Activated T-cell treated with anti-CD3 and anti-CD28 coated beads, Interleukin-2, amount 50 U/mL, for 24 hours (primary cell): Measurements from ENCODE around the gene TMEM238L.

Experiments used
- DNase-seq: peaks from one replicate; pipeline ENCODE4 v3.0.0-alpha.2; 2020
- H3K27ac Mint-ChIP-seq: 2 replicates; pipeline ENCODE4 v1.8.0; 2020; ENCODE audit warnings: mild to moderate bottlenecking, mixed read lengths
- H3K27me3 Mint-ChIP-seq: 2 replicates; pipeline ENCODE4 v1.8.0; 2020; ENCODE audit warnings: mixed read lengths
- H3K36me3 Mint-ChIP-seq: 2 replicates; pipeline ENCODE4 v1.8.0; 2020; ENCODE audit warnings: low read depth, mixed read lengths
- H3K4me1 Mint-ChIP-seq: 2 replicates; pipeline ENCODE4 v1.8.0; 2020; ENCODE audit warnings: low read depth, mixed read lengths
- H3K4me3 Mint-ChIP-seq: 2 replicates; pipeline ENCODE4 v1.8.0; 2020; ENCODE audit warnings: mild to moderate bottlenecking, moderate library complexity, mixed read lengths
- H3K9me3 Mint-ChIP-seq: 2 replicates; pipeline ENCODE4 v1.8.0; 2020; ENCODE audit warnings: mixed read lengths

Gene TMEM238L

GRCh38 chr17:10821054-10821453, 17.2 kb upstream of the TMEM238L start:
- Mint-ChIP-seq H3K27me3 (peaks cover 7% of the 10 kb centered on the region), H3K9me3 (no peaks in the 10 kb centered on the region), H3K4me3 (no peak overlapping the region), H3K4me1 (no peaks in the 10 kb centered on the region), H3K27ac (no peak overlapping the region), H3K36me3 (no peaks in the 10 kb centered on the region)
- no peak for DNase-seq

- Mint-ChIP-seq H3K27ac (no peak overlapping the region), H3K27me3 (no peaks in the 10 kb centered on the region), H3K9me3 (no peaks in the 10 kb centered on the region), H3K36me3 (no peaks in the 10 kb centered on the region), H3K4me1 (no peaks in the 10 kb centered on the region), H3K4me3 (no peak overlapping the region)
- DNase-seq, result no peak
Observed at GRCh38 chr17:10815319-10815718, 11.4 kb upstream of the TMEM238L start.

- no peak for DNase-seq
- Mint-ChIP-seq H3K4me1 (no peaks in the 10 kb centered on the region), H3K4me3 (no peak overlapping the region), H3K36me3 (no peaks in the 10 kb centered on the region), H3K27ac (no peak overlapping the region), H3K27me3 (no peaks in the 10 kb centered on the region), H3K9me3 (no peaks in the 10 kb centered on the region)
Observed at GRCh38 chr17:10814075-10814474, 10.2 kb upstream of the TMEM238L start.

- Mint-ChIP-seq H3K9me3 (no peaks in the 10 kb centered on the region), H3K27ac (no peak overlapping the region), H3K36me3 (no peaks in the 10 kb centered on the region), H3K4me3 (no peak overlapping the region), H3K27me3 (no peaks in the 10 kb centered on the region), H3K4me1 (no peaks in the 10 kb centered on the region)
- DNase-seq, result no peak
Observed at GRCh38 chr17:10812674-10813073, 8.8 kb upstream of the TMEM238L start.

GRCh38 chr17:10809605-10810004, 5.7 kb upstream of the TMEM238L start:
- Mint-ChIP-seq H3K27me3 (no peaks in the 10 kb centered on the region), H3K4me3 (no peak overlapping the region), H3K36me3 (no peaks in the 10 kb centered on the region), H3K9me3 (no peaks in the 10 kb centered on the region), H3K4me1 (no peaks in the 10 kb centered on the region), H3K27ac (no peak overlapping the region)
- no peak for DNase-seq

- H3K4me1 Mint-ChIP-seq, result no peaks in the 10 kb centered on the region
- no peak overlapping the region for H3K4me3 Mint-ChIP-seq
- no peaks in the 10 kb centered on the region for H3K27me3 Mint-ChIP-seq
- no peak overlapping the region for H3K27ac Mint-ChIP-seq
- no peaks in the 10 kb centered on the region for H3K9me3 Mint-ChIP-seq
- DNase-seq, result no peak
- H3K36me3 Mint-ChIP-seq, result no peaks in the 10 kb centered on the region
Observed at GRCh38 chr17:10807704-10808128, 3.8 kb upstream of the TMEM238L start.

- no peak overlapping the region for H3K4me3 Mint-ChIP-seq
- no peaks in the 10 kb centered on the region for H3K36me3 Mint-ChIP-seq
- no peak overlapping the region for H3K27ac Mint-ChIP-seq
- H3K9me3 Mint-ChIP-seq, result no peaks in the 10 kb centered on the region
- DNase-seq, result no peak
- H3K4me1 Mint-ChIP-seq, result no peaks in the 10 kb centered on the region
- no peaks in the 10 kb centered on the region for H3K27me3 Mint-ChIP-seq
Observed at GRCh38 chr17:10806545-10807262, 2.8 kb upstream of the TMEM238L start.

GRCh38 chr17:10805911-10806310, 2.0 kb upstream of the TMEM238L start:
- no peak for DNase-seq
- Mint-ChIP-seq H3K4me1 (no peaks in the 10 kb centered on the region), H3K27me3 (no peaks in the 10 kb centered on the region), H3K4me3 (no peak overlapping the region), H3K9me3 (no peaks in the 10 kb centered on the region), H3K27ac (no peak overlapping the region), H3K36me3 (no peaks in the 10 kb centered on the region)

- H3K4me3 Mint-ChIP-seq, result no peak overlapping the region
- H3K9me3 Mint-ChIP-seq, result no peaks in the 10 kb centered on the region
- H3K36me3 Mint-ChIP-seq, result no peaks in the 10 kb centered on the region
- no peak overlapping the region for H3K27ac Mint-ChIP-seq
- no peak for DNase-seq
- no peaks in the 10 kb centered on the region for H3K27me3 Mint-ChIP-seq
- H3K4me1 Mint-ChIP-seq, result no peaks in the 10 kb centered on the region
Observed at GRCh38 chr17:10804546-10804945, 647 bp upstream of the TMEM238L start.

- Mint-ChIP-seq H3K27ac (no peak overlapping the region), H3K36me3 (no peaks in the 10 kb centered on the region), H3K4me3 (no peak overlapping the region), H3K27me3 (no peaks in the 10 kb centered on the region), H3K9me3 (no peaks in the 10 kb centered on the region), H3K4me1 (no peaks in the 10 kb centered on the region)
- no peak for DNase-seq
Observed at GRCh38 chr17:10803350-10803749, 549 bp downstream of the TMEM238L start.

- Mint-ChIP-seq H3K27me3 (no peaks in the 10 kb centered on the region), H3K36me3 (no peaks in the 10 kb centered on the region), H3K4me1 (no peaks in the 10 kb centered on the region), H3K27ac (no peak overlapping the region), H3K9me3 (no peaks in the 10 kb centered on the region), H3K4me3 (no peak overlapping the region)
- no peak for DNase-seq
Observed at GRCh38 chr17:10802496-10803284, 1.2 kb downstream of the TMEM238L start.

GRCh38 chr17:10799407-10799806, 4.5 kb downstream of the TMEM238L start:
- H3K27ac Mint-ChIP-seq, result no peak overlapping the region
- H3K4me1 Mint-ChIP-seq, result no peaks in the 10 kb centered on the region
- H3K9me3 Mint-ChIP-seq, result no peaks in the 10 kb centered on the region
- no peaks in the 10 kb centered on the region for H3K36me3 Mint-ChIP-seq
- no peak overlapping the region for H3K4me3 Mint-ChIP-seq
- H3K27me3 Mint-ChIP-seq, result no peaks in the 10 kb centered on the region
- no peak for DNase-seq

- H3K9me3 Mint-ChIP-seq, result no peaks in the 10 kb centered on the region
- no peaks in the 10 kb centered on the region for H3K36me3 Mint-ChIP-seq
- DNase-seq, result no peak
- no peak overlapping the region for H3K27ac Mint-ChIP-seq
- H3K4me3 Mint-ChIP-seq, result no peak overlapping the region
- no peaks in the 10 kb centered on the region for H3K27me3 Mint-ChIP-seq
- H3K4me1 Mint-ChIP-seq, result no peaks in the 10 kb centered on the region
Observed at GRCh38 chr17:10798910-10799309, 5.0 kb downstream of the TMEM238L start.

- peaks cover 1% of the 10 kb centered on the region for H3K4me1 Mint-ChIP-seq
- no peak overlapping the region for H3K4me3 Mint-ChIP-seq
- no peak overlapping the region for H3K27ac Mint-ChIP-seq
- H3K36me3 Mint-ChIP-seq, result no peaks in the 10 kb centered on the region
- no peak for DNase-seq
- no peaks in the 10 kb centered on the region for H3K9me3 Mint-ChIP-seq
- no peaks in the 10 kb centered on the region for H3K27me3 Mint-ChIP-seq
Observed at GRCh38 chr17:10798332-10798749, 5.6 kb downstream of the TMEM238L start.
